Caco-2 (cell line): ENCODE measurements around the gene RBP2. TPM values are rescaled to one million over a fixed set of nuclear protein-coding genes. Genes with fewer than 3 reads are reported as not detected.

Source experiments
- BruUV-seq: library from RNA; stranded (reverse); fragments of 400-500 nt; replicated peaks from 2 replicates; lab custom pipeline; 2021; lab: Mats Ljungman, UMichigan
- CTCF ChIA-PET: fragments of 300-600 bp; sonication (Branson Sonifier 250); formaldehyde crosslinking; loops from one replicate; lab custom pipeline; 2022; ENCODE audit warnings: antibody characterized with exemption; lab: Charles Lee
- POLR2A ChIA-PET: fragments of 300-600 bp; sonication (Branson Sonifier 250); formaldehyde crosslinking; loops from one replicate; lab custom pipeline; 2022; ENCODE audit warnings: antibody characterized with exemption; lab: Charles Lee
- DNase-seq, 2 experiments: peaks; one replicate each; pipeline versions ENCODE4 v3.0.0 to v3.0.0-alpha.2; 2020 to 2022
- H3K27me3 ChIP-seq: replicated peaks from 2 replicates; pipeline ENCODE4 v1.6.0; 2011; ENCODE audit warnings: low read length; ENCODE audit not compliant: control insufficient read depth, insufficient read depth
- H3K36me3 ChIP-seq: 2 replicates; pipeline ENCODE4 v1.5.1; 2011; ENCODE audit warnings: low read length; ENCODE audit not compliant: control insufficient read depth, insufficient read depth
- H3K4me1 ChIP-seq: fragments of 250-450 bp; sonication (Bioruptor Pico); 2 replicates; pipeline ENCODE4 v1.5.1; 2020; ENCODE audit warnings: mild to moderate bottlenecking
- H3K4me3 ChIP-seq: 2 replicates; pipeline ENCODE4 v1.5.1; 2011; ENCODE audit warnings: low read depth, mild to moderate bottlenecking, control low read depth, low read length
- H3K9me3 ChIP-seq: fragments of 250-450 bp; sonication (Bioruptor Pico); 2 replicates; pipeline ENCODE4 v1.5.1; 2020; ENCODE audit warnings: mild to moderate bottlenecking, moderate library complexity
- H3K27ac Mint-ChIP-seq: one replicate; pipeline ENCODE4 v1.8.0; 2022; ENCODE audit warnings: mixed read lengths; ENCODE audit not compliant: unreplicated experiment
- H3K27me3 Mint-ChIP-seq: one replicate; pipeline ENCODE4 v1.8.0; 2022; ENCODE audit warnings: mixed read lengths; ENCODE audit not compliant: insufficient read depth, unreplicated experiment
- H3K36me3 Mint-ChIP-seq: one replicate; pipeline ENCODE4 v1.8.0; 2022; ENCODE audit warnings: mild to moderate bottlenecking, mixed read lengths; ENCODE audit not compliant: insufficient read depth, unreplicated experiment
- H3K4me1 Mint-ChIP-seq: one replicate; pipeline ENCODE4 v1.8.0; 2022; ENCODE audit warnings: low read depth, mixed read lengths; ENCODE audit not compliant: unreplicated experiment
- H3K4me3 Mint-ChIP-seq: one replicate; pipeline ENCODE4 v1.8.0; 2022; ENCODE audit warnings: mild to moderate bottlenecking, moderate library complexity, mixed read lengths; ENCODE audit not compliant: unreplicated experiment
- H3K9me3 Mint-ChIP-seq: one replicate; pipeline ENCODE4 v1.8.0; 2022; ENCODE audit warnings: mixed read lengths; ENCODE audit not compliant: unreplicated experiment
- intact Hi-C: fragments of 100-400 bp; cut with micrococcal nuclease; formaldehyde crosslinking; loops from one replicate; pipeline ENCODE4 v1.10.0; 2022; ENCODE audit not compliant: unreplicated experiment
- total RNA-seq: library from RNA; stranded (reverse); gene quantifications from 2 replicates; pipeline ENCODE4 v1.2.3, GENCODE V29; 2022
- TF ChIP-seq, protein P1 (sequence below), 2 experiments: fragments of 200-600 bp in 1 of 2; IDR thresholded peaks; 1 replicate in 1 of 2; 2 replicates in 1 of 2; pipeline versions ENCODE4 v1.5.1 to v1.8.0; 2011 to 2022; ENCODE audit warnings: antibody characterized with exemption in 1 of 2, control low read depth in 1 of 2, inconsistent platforms in 1 of 2, low read depth in 1 of 2, low read length in 1 of 2, mild to moderate bottlenecking in 1 of 2, moderate library complexity in 1 of 2; ENCODE audit not compliant: insufficient read depth in 1 of 2, severe bottlenecking in 1 of 2, unreplicated experiment in 1 of 2

RBP2 gene
- total RNA-seq, 1 experiment from 2014 or later: 28.0 TPM

DNA sequence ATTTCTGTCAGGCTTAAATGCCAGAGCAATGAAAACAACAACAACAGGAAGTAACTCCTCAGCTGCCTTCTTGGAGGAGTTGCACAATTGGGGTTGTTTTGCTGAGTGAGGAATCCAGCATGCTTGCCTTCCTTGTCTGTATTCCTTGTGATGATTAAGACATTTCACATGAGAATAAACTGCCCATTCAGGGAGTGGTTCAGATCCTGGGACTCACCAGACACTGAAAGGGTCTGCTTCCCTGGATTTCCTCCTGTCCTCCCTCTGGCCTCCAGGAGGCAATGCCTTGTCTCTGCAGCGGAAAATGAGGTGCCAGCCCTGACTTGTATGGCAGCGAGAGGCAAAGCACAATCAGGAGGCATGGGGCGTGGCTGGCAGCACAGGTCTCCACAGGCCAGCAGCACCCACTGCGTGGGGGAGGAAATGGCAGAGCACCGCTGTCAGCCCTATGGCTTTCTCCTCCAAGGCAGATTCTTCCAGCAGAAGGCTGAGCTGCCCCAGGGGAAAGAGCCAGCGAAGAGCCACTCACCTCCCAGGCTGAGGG, 41.5 kb downstream of the RBP2 start:
- CTCF ChIA-PET: no interaction called here

DNA sequence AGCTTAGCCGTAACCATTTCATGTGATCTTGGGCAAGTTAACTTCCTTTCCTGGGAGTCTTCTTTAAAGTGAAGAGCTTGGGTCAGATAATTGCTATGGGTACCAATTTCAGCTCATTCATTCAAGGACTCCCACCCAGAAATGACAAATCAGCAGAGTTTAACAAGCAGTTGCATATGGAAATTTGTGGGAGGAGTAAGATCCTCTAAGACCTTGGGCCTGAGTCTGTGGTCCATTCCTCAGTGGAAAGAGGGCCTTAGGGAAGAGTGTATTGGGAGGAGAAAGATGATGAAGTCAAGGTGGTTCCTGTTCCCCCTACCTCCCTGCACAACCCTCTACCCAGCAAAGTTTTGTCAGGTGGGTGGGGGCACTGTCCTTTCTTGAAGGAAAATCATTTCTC, 42.1 kb downstream of the RBP2 start:
- H3K27me3 Mint-ChIP-seq: no peaks in the 10 kb centered on the region
- no TSS peak for BruUV-seq
- intact Hi-C loops: no loop called here
- POLR2A ChIA-PET: no interaction called here
- H3K4me1 Mint-ChIP-seq: no peaks in the 10 kb centered on the region
- Histone ChIP-seq H3K27me3 (no peaks in the 10 kb centered on the region), H3K9me3 (no peaks in the 10 kb centered on the region), H3K4me1 (no peaks in the 10 kb centered on the region), H3K4me3 (no peak overlapping the region), H3K36me3 (no peaks in the 10 kb centered on the region)
- no peak overlapping the region for H3K4me3 Mint-ChIP-seq
- no peaks in the 10 kb centered on the region for H3K36me3 Mint-ChIP-seq
- H3K27ac Mint-ChIP-seq: no peak overlapping the region
- H3K9me3 Mint-ChIP-seq: no peaks in the 10 kb centered on the region
- no peak for DNase-seq
- TF ChIP-seq, protein P1, sequence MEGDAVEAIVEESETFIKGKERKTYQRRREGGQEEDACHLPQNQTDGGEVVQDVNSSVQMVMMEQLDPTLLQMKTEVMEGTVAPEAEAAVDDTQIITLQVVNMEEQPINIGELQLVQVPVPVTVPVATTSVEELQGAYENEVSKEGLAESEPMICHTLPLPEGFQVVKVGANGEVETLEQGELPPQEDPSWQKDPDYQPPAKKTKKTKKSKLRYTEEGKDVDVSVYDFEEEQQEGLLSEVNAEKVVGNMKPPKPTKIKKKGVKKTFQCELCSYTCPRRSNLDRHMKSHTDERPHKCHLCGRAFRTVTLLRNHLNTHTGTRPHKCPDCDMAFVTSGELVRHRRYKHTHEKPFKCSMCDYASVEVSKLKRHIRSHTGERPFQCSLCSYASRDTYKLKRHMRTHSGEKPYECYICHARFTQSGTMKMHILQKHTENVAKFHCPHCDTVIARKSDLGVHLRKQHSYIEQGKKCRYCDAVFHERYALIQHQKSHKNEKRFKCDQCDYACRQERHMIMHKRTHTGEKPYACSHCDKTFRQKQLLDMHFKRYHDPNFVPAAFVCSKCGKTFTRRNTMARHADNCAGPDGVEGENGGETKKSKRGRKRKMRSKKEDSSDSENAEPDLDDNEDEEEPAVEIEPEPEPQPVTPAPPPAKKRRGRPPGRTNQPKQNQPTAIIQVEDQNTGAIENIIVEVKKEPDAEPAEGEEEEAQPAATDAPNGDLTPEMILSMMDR (IDR thresholded peaks at IDR 0.05; ENCODE audit: insufficient read depth in 1 of 2, low read depth in 1 of 2, low read length in 1 of 2, severe bottlenecking in 1 of 2, unreplicated experiment in 1 of 2): no peak
- CTCF ChIA-PET: no interaction called here

More for the DNA sequence above, 41.5 kb downstream of the RBP2 start:
- POLR2A ChIA-PET: interaction anchor here (0.7 kb wide), 1 partner anchor 219 kb away, joined by 3 read pairs; no protein-coding TSS in a partner anchor
- Mint-ChIP-seq H3K27me3 (no peaks in the 10 kb centered on the region), H3K4me1 (no peaks in the 10 kb centered on the region), H3K4me3 (no peak overlapping the region), H3K9me3 (no peaks in the 10 kb centered on the region), H3K36me3 (no peaks in the 10 kb centered on the region), H3K27ac (no peak overlapping the region)
- DNase-seq: no peak
- no TSS peak for BruUV-seq
- H3K36me3 ChIP-seq: no peaks in the 10 kb centered on the region
- H3K27me3 ChIP-seq: no peaks in the 10 kb centered on the region
- H3K4me3 ChIP-seq: no peak overlapping the region
- H3K4me1 ChIP-seq: no peaks in the 10 kb centered on the region
- H3K9me3 ChIP-seq: no peaks in the 10 kb centered on the region
- intact Hi-C loops: no loop called here
- TF ChIP-seq, protein P1 (IDR thresholded peaks at IDR 0.05; ENCODE audit: insufficient read depth in 1 of 2, low read depth in 1 of 2, low read length in 1 of 2, severe bottlenecking in 1 of 2, unreplicated experiment in 1 of 2): no peak

DNA sequence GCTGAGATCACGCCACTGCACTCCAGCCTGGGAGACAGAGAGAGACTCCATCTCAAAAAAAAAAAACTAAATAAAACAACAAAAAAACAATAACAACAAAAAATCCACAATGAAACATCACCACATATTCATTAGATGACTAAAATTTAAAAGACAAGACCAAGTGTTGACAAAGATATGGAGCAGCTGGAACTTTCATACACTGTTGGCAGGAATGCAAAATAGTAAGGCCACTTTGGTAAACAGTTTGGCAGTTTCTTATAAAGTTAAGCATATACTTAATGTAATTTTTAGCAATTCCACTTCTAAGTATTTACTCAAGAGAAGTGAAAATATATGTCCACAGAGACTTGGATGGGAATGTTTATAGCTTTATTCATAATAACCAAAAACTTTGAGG, 43.2 kb downstream of the RBP2 start:
- no peak overlapping the region for H3K27ac Mint-ChIP-seq
- Histone ChIP-seq H3K36me3 (no peaks in the 10 kb centered on the region), H3K4me1 (no peaks in the 10 kb centered on the region), H3K9me3 (no peaks in the 10 kb centered on the region), H3K4me3 (no peak overlapping the region), H3K27me3 (no peaks in the 10 kb centered on the region)
- BruUV-seq: no TSS peak
- ChIA-PET CTCF (no interaction called here), POLR2A (no interaction called here)
- H3K9me3 Mint-ChIP-seq: no peaks in the 10 kb centered on the region
- H3K4me1 Mint-ChIP-seq: no peaks in the 10 kb centered on the region
- no peak overlapping the region for H3K4me3 Mint-ChIP-seq
- H3K36me3 Mint-ChIP-seq: no peaks in the 10 kb centered on the region
- no peaks in the 10 kb centered on the region for H3K27me3 Mint-ChIP-seq
- intact Hi-C loops: no loop called here
- DNase-seq: no peak
- TF ChIP-seq, protein P1 (IDR thresholded peaks at IDR 0.05; ENCODE audit: insufficient read depth in 1 of 2, low read depth in 1 of 2, low read length in 1 of 2, severe bottlenecking in 1 of 2, unreplicated experiment in 1 of 2): no peak
